Endothelial cell of umbilical vein (primary cell): ENCODE results near the gene LGALS8. TPM values are rescaled to one million over a fixed set of nuclear protein-coding genes. Genes with fewer than 3 reads are reported as not detected.
"Not testable (repeated sequence)": the region's sequence is repeated elsewhere in the genome, so short reads cannot be mapped to it uniquely, and the experiment has no call there.

Source experiments
- BruUV-seq: library from RNA; stranded (reverse); fragments of 400-500 nt; replicated peaks from 2 replicates; lab custom pipeline; 2021; lab: Mats Ljungman, UMichigan
- CTCF ChIA-PET: fragments of 300-600, 350-600 bp; sonication (Branson Sonifier 250); formaldehyde crosslinking; loops from one replicate; lab custom pipeline; 2021; ENCODE audit warnings: antibody characterized with exemption, inconsistent platforms; lab: Charles Lee
- POLR2A ChIA-PET: fragments of 300-600, 350-600 bp; sonication (Branson Sonifier 250); formaldehyde crosslinking; loops from one replicate; lab custom pipeline; 2021; ENCODE audit warnings: antibody characterized with exemption, inconsistent platforms; lab: Charles Lee
- DNase-seq: peaks from one replicate; pipeline ENCODE4 v3.0.0-alpha.2; 2011; ENCODE audit warnings: low read depth, low spot score
- FAIRE-seq: peaks from 2 replicates; lab custom pipeline; 2011; peaks lifted over from hg19 to GRCh38; lab: Jason Lieb, UNC
- H2AFZ ChIP-seq: 2 replicates; pipeline ENCODE4 v1.6.0; 2012; ENCODE audit warnings: low read depth, low read length, control low read depth, inconsistent platforms
- H3K27ac ChIP-seq: 2 replicates; pipeline ENCODE4 v1.5.1; 2011; ENCODE audit warnings: low read depth, mild to moderate bottlenecking, control low read depth, low read length, moderate library complexity; ENCODE audit not compliant: insufficient read depth
- H3K27me3 ChIP-seq, 2 experiments: 2 replicates each; pipeline versions ENCODE4 v1.6.0 to v1.6.1; 2011; ENCODE audit warnings: low read length in 2 of 2, mixed read lengths in 1 of 2; ENCODE audit not compliant: control insufficient read depth in 2 of 2, insufficient read depth in 2 of 2
- H3K36me3 ChIP-seq, 2 experiments: 2 replicates in 1 of 2; 3 replicates in 1 of 2; pipeline ENCODE4 v1.5.1; 2011; ENCODE audit warnings: low read length in 2 of 2, mild to moderate bottlenecking in 1 of 2, moderate library complexity in 1 of 2; ENCODE audit not compliant: control insufficient read depth in 2 of 2, insufficient read depth in 2 of 2; ENCODE audit errors: extremely low read depth in 1 of 2
- H3K4me1 ChIP-seq: 3 replicates; pipeline ENCODE4 v1.5.1; 2011; ENCODE audit warnings: mild to moderate bottlenecking, low read length; ENCODE audit not compliant: control insufficient read depth, insufficient read depth; ENCODE audit errors: extremely low read depth
- H3K4me2 ChIP-seq: 2 replicates; pipeline ENCODE4 v1.6.1; 2011; ENCODE audit warnings: low read length, control low read depth, mixed read lengths; ENCODE audit not compliant: insufficient read depth
- H3K4me3 ChIP-seq, 3 experiments: fragments of 200-600 bp in 1 of 3; sonication (generic), shearing (Covaris generic) in 1 of 3; replicated peaks in 1 of 3; 2 replicates each; pipeline ENCODE4 v1.5.1; 2011 to 2016; ENCODE audit warnings: control low read depth in 3 of 3, low read length in 3 of 3, mild to moderate bottlenecking in 2 of 3, inconsistent platforms in 1 of 3, low read depth in 1 of 3, moderate library complexity in 1 of 3; ENCODE audit not compliant: insufficient read depth in 1 of 3
- H3K79me2 ChIP-seq: 2 replicates; pipeline ENCODE4 v1.6.0; 2012; ENCODE audit warnings: low read length, inconsistent platforms; ENCODE audit not compliant: control insufficient read depth, insufficient read depth
- H3K9ac ChIP-seq: replicated peaks from 2 replicates; pipeline ENCODE3; 2011; ENCODE audit warnings: low read length, control low read depth; ENCODE audit not compliant: insufficient read depth; ENCODE audit errors: extremely low read depth
- H3K9me1 ChIP-seq: replicated peaks from 3 replicates; pipeline ENCODE4 v1.6.0; 2011; ENCODE audit warnings: mild to moderate bottlenecking, low read length; ENCODE audit not compliant: control insufficient read depth, insufficient read depth; ENCODE audit errors: extremely low read depth
- H3K9me3 ChIP-seq: replicated peaks from 2 replicates; pipeline ENCODE4 v1.5.1; 2012; ENCODE audit warnings: low read length, inconsistent platforms; ENCODE audit not compliant: control insufficient read depth, insufficient read depth
- H4K20me1 ChIP-seq: replicated peaks from 2 replicates; pipeline ENCODE3; 2011; ENCODE audit warnings: mild to moderate bottlenecking, low read length; ENCODE audit not compliant: control insufficient read depth, insufficient read depth; ENCODE audit errors: extremely low read depth
- CTCF ChIP-seq, 2 donors: IDR thresholded peaks; 1 replicate in 1 of 2; 2 replicates in 1 of 2; pipeline ENCODE4 v1.5.1; 2011; ENCODE audit warnings: low read length in 2 of 2, mild to moderate bottlenecking in 2 of 2, moderate library complexity in 2 of 2, control low read depth in 1 of 2, inconsistent platforms in 1 of 2, low read depth in 1 of 2; ENCODE audit not compliant: insufficient read depth in 1 of 2; ENCODE audit errors: extremely low read depth in 1 of 2
- EZH2 ChIP-seq: IDR thresholded peaks from 2 replicates; pipeline ENCODE4 v1.6.1; 2012; ENCODE audit warnings: borderline replicate concordance, low read depth, mild to moderate bottlenecking, moderate library complexity, low read length, inconsistent platforms; ENCODE audit not compliant: severe bottlenecking
- FOS ChIP-seq: IDR thresholded peaks from 2 replicates; pipeline ENCODE4 v1.6.1; 2011; ENCODE audit warnings: mild to moderate bottlenecking, low read length, moderate library complexity, borderline replicate concordance; ENCODE audit not compliant: insufficient read depth
- GATA2 ChIP-seq: IDR thresholded peaks from 2 replicates; pipeline ENCODE4 v1.7.0; 2011; ENCODE audit warnings: low read depth, mild to moderate bottlenecking, moderate library complexity, mixed read lengths, low read length; ENCODE audit not compliant: insufficient read length, insufficient read depth
- JUN ChIP-seq: IDR thresholded peaks from 2 replicates; pipeline ENCODE4 v1.6.1; 2011; ENCODE audit warnings: borderline replicate concordance, low read depth; ENCODE audit not compliant: insufficient read length, insufficient read depth
- MAX ChIP-seq: IDR thresholded peaks from 2 replicates; pipeline ENCODE4 v1.6.1; 2011; ENCODE audit not compliant: insufficient read depth, insufficient read length
- MYC ChIP-seq: IDR thresholded peaks from one replicate; pipeline ENCODE4 v1.6.1; 2011; ENCODE audit warnings: mild to moderate bottlenecking, low read depth, low read length
- POLR2A ChIP-seq: IDR thresholded peaks from 2 replicates; pipeline ENCODE4 v1.6.1; 2012; ENCODE audit warnings: low read depth, mild to moderate bottlenecking, control low read depth, low read length
- POLR2AphosphoS5 ChIP-seq: IDR thresholded peaks from 2 replicates; pipeline ENCODE4 v1.6.1; 2012; ENCODE audit warnings: low read depth, mild to moderate bottlenecking, control low read depth, low read length, moderate library complexity; ENCODE audit not compliant: insufficient read depth
- dilution Hi-C: fragments of 300-500 bp; cut with MboI; formaldehyde crosslinking; loops from one replicate; pipeline ENCODE4 v1.15.0; 2019; ENCODE audit warnings: low sequenced_read_pairs; ENCODE audit not compliant: extremely low pct_ligation_motif_present
- intact Hi-C: fragments of 100-400 bp; cut with micrococcal nuclease; formaldehyde crosslinking; loops from one replicate; pipeline ENCODE4 v1.10.0; 2022
- polyA plus RNA-seq, 4 experiments: library from polyadenylated mRNA; depleted of rRNA in 3 of 4; stranded (reverse) in 3 of 4; unstranded in 1 of 4; fragments of >200 nt; gene quantifications; 2 replicates each; pipeline versions ENCODE4 v1.2.1 to v1.2.3, GENCODE V29; 2011 to 2012; ENCODE audit warnings: missing spikeins in 1 of 4
- total RNA-seq: library from RNA; stranded (reverse); gene quantifications from 2 replicates; pipeline ENCODE4 v1.2.3, GENCODE V29; 2021

Gene LGALS8
- total and polyA plus RNA-seq, 2 donors (not counting 3 experiments of a cell fraction or from before 2014, with no cell fraction given), result 45.6 to 49.9 TPM

- CTCF ChIA-PET, result no interaction called here
- no peak for FAIRE-seq
- H3K27ac ChIP-seq, result no peak overlapping the region
These were observed 52.2 kb downstream of the LGALS8 start for GRCh38 chr1:236576004-236576403.

GRCh38 chr1:236577041-236577440, 53.3 kb downstream of the LGALS8 start:
- H3K9me1 ChIP-seq, H3K9ac ChIP-seq, H3K4me2 ChIP-seq, H3K4me1 ChIP-seq, H3K79me2 ChIP-seq, dilution Hi-C loops, H4K20me1 ChIP-seq, H3K9me3 ChIP-seq, H3K27ac ChIP-seq, CTCF ChIA-PET, FAIRE-seq, DNase-seq, POLR2A ChIA-PET, H2AFZ ChIP-seq, H3K4me3 ChIP-seq, H3K27me3 ChIP-seq, BruUV-seq, intact Hi-C loops: not testable (repeated sequence)
- peaks cover 10 to 21% of the 10 kb centered on the region in 2 experiments for H3K36me3 ChIP-seq

More at GRCh38 chr1:236576004-236576403, 52.2 kb downstream of the LGALS8 start:
- Histone ChIP-seq H3K4me2 (no peak overlapping the region), H3K9me1 (no peaks in the 10 kb centered on the region), H3K36me3 (peaks cover 13 to 21% of the 10 kb centered on the region in 2 experiments), H3K9me3 (no peaks in the 10 kb centered on the region), H3K27me3 (no peaks in the 10 kb centered on the region), H3K9ac (no peak overlapping the region), H3K79me2 (no peaks in the 10 kb centered on the region), H2AFZ (no peak overlapping the region), H4K20me1 (no peaks in the 10 kb centered on the region), H3K4me3 (no peak overlapping the region), H3K4me1 (no peaks in the 10 kb centered on the region)
- dilution Hi-C loops, result no loop called here
- no TSS peak for BruUV-seq
- DNase-seq, result no peak
- intact Hi-C loops, result no loop called here
- TF ChIP-seq POLR2AphosphoS5, result no peak
- TF ChIP-seq CTCF (IDR thresholded peaks at IDR 0.05; ENCODE audit: extremely low read depth in 1 of 2, insufficient read depth in 1 of 2, low read depth in 1 of 2, low read length in 2 of 2), result no peak
- no peak for TF ChIP-seq MYC
- TF ChIP-seq POLR2A, result no peak
- no peak for TF ChIP-seq FOS
- no peak for TF ChIP-seq EZH2
- TF ChIP-seq MAX, result no peak
- no peak for TF ChIP-seq JUN
- no peak for TF ChIP-seq GATA2
- POLR2A ChIA-PET, result no interaction called here
